Measurements from ENCODE around the gene SLC26A9.

GRCh38 chr1:205948039-205948438 lies 4.8 kb upstream of the SLC26A9 start:
- TF ChIP-seq CTCF (IDR thresholded peaks at IDR 0.05) (no peak), POLR2A (IDR thresholded peaks at IDR 0.05) (no peak)
